Tibial nerve (tissue), 4 donors: ENCODE measurements around the gene NKAIN4. TPM values are rescaled to one million over a fixed set of nuclear protein-coding genes. Genes with fewer than 3 reads are reported as not detected.

Source experiments
- DNase-seq, 2 donors: peaks; one replicate each; pipeline ENCODE4 v3.0.0-alpha.2; 2019; ENCODE audit warnings: low spot score in 2 of 2
- H3K27ac ChIP-seq, 4 donors: fragments of 200-600 bp; sonication (generic) in 3 of 4; one replicate each; pipeline ENCODE4 v1.5.1; 2017 to 2019; ENCODE audit warnings: mild to moderate bottlenecking in 1 of 4
- H3K27me3 ChIP-seq, 2 donors: fragments of 200-600 bp; sonication (generic) in 1 of 2; one replicate each; pipeline versions ENCODE4 v1.5.1 to v1.6.0; 2017 to 2019
- H3K36me3 ChIP-seq, 3 donors: fragments of 200-600 bp; sonication (generic); one replicate each; pipeline ENCODE4 v1.5.1; 2018 to 2019
- H3K4me1 ChIP-seq, 4 donors: fragments of 200-600 bp; sonication (generic) in 3 of 4; one replicate each; pipeline ENCODE4 v1.5.1; 2017 to 2019
- H3K4me3 ChIP-seq, 4 donors: fragments of 200-600 bp; sonication (generic) in 3 of 4; one replicate each; pipeline ENCODE4 v1.5.1; 2017 to 2019; ENCODE audit warnings: mild to moderate bottlenecking in 1 of 4, moderate library complexity in 1 of 4
- H3K9me3 ChIP-seq, 4 donors: fragments of 200-600 bp; sonication (generic) in 3 of 4; one replicate each; pipeline ENCODE4 v1.5.1; 2017 to 2019
- CTCF ChIP-seq, 5 experiments: fragments of 200-600 bp in 3 of 5; fragments of 450-650 bp in 2 of 5; sonication (generic) in 3 of 5; IDR thresholded peaks; one replicate each; pipeline ENCODE4 v1.5.1; 2016 to 2019; ENCODE audit warnings: antibody characterized with exemption in 5 of 5, mild to moderate bottlenecking in 3 of 5, moderate library complexity in 2 of 5
- EP300 ChIP-seq, 2 donors: sonication (generic); formaldehyde crosslinking; IDR thresholded peaks; one replicate each; pipeline ENCODE4 v1.6.1; 2017; ENCODE audit warnings: antibody characterized with exemption in 2 of 2, mild to moderate bottlenecking in 1 of 2
- POLR2A ChIP-seq, 2 donors: fragments of 450-650 bp; IDR thresholded peaks; one replicate each; pipeline ENCODE4 v1.6.1; 2017; ENCODE audit warnings: antibody characterized with exemption in 2 of 2, mild to moderate bottlenecking in 2 of 2, moderate library complexity in 2 of 2
- whole genome bisulfite sequencing, 2 donors: methylation state at CpG; one replicate each; pipeline ENCODE4 v1.1.5; 2018; 5-methylcytosine and 5-hydroxymethylcytosine counted together
- total RNA-seq, 4 donors: library from RNA; depleted of rRNA; stranded (reverse); fragments of >200 nt; gene quantifications; one replicate each; pipeline ENCODE4 v1.1.0, GENCODE V29; 2016

Gene NKAIN4
- total RNA-seq, 4 donors from 2014 or later = 1.2 to 7.2 (median 3.1) TPM

GRCh38 chr20:63285636-63286615, 31.7 kb upstream of the NKAIN4 start:
- Histone ChIP-seq H3K4me1 (peaks cover 0 to 8% (median 0%) of the 10 kb centered on the region in 4 donors), H3K36me3 (peaks cover 0 to 92% (median 4%) of the 10 kb centered on the region in 3 donors), H3K27me3 (no peaks in the 10 kb centered on the region), H3K4me3 (no peak overlapping the region), H3K9me3 (no peaks in the 10 kb centered on the region), H3K27ac (no peak overlapping the region)
- DNase-seq = no peak
- 91 to 92% methylated on average over 23 to 43 of the region's 44 CpGs for WGBS, 2 donors
- TF ChIP-seq EP300 (IDR thresholded peaks at IDR 0.05) = no peak
- TF ChIP-seq CTCF (IDR thresholded peaks at IDR 0.05) = no peak
- no peak for TF ChIP-seq POLR2A (IDR thresholded peaks at IDR 0.05)

- 88 to 91% methylated on average over 13 of the region's 13 CpGs for WGBS, 2 donors
- no peaks in the 10 kb centered on the region for H3K4me1 ChIP-seq
- no peak overlapping the region for H3K4me3 ChIP-seq
- no peaks in the 10 kb centered on the region for H3K9me3 ChIP-seq
- no peaks in the 10 kb centered on the region for H3K27me3 ChIP-seq
- DNase-seq = no peak
- H3K36me3 ChIP-seq = peaks cover 0 to 100% (median 4%) of the 10 kb centered on the region in 3 donors
- no peak overlapping the region for H3K27ac ChIP-seq
- no peak for TF ChIP-seq EP300 (IDR thresholded peaks at IDR 0.05)
- no peak for TF ChIP-seq CTCF (IDR thresholded peaks at IDR 0.05)
- no peak for TF ChIP-seq POLR2A (IDR thresholded peaks at IDR 0.05)
Measured at GRCh38 chr20:63284981-63285524, 30.8 kb upstream of the NKAIN4 start.

- Histone ChIP-seq H3K36me3 (peaks cover 0 to 100% (median 4%) of the 10 kb centered on the region in 3 donors), H3K9me3 (no peaks in the 10 kb centered on the region), H3K4me1 (no peaks in the 10 kb centered on the region), H3K4me3 (no peak overlapping the region), H3K27me3 (no peaks in the 10 kb centered on the region), H3K27ac (no peak overlapping the region)
- no peak for TF ChIP-seq POLR2A (IDR thresholded peaks at IDR 0.05)
- TF ChIP-seq CTCF (IDR thresholded peaks at IDR 0.05) = no peak
- TF ChIP-seq EP300 (IDR thresholded peaks at IDR 0.05) = no peak
- WGBS, 2 donors = 85 to 94% methylated on average over 9 to 16 of the region's 25 CpGs
- DNase-seq = no peak
Measured at GRCh38 chr20:63284544-63284949, 30.3 kb upstream of the NKAIN4 start.

DNA sequence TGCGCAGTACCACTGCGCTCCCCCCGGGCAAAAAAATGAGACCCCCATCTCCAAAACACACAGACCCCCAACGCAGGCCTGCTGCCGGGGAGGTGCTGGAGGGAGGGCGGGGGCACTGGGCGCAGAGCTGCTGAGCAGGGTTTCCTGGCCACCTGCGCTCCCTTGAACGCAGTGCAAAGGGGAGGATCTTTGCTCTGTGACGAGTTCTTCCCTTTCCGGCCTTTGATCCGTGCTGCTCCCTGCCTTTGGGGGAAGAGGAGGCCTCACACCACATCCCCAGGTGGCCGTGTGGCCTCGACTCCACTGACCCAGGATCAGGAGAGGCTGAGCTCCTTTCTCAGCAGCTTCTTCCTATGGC, 29.8 kb upstream of the NKAIN4 start:
- Histone ChIP-seq H3K27ac (no peak overlapping the region), H3K27me3 (no peaks in the 10 kb centered on the region), H3K36me3 (peaks cover 0 to 100% (median 4%) of the 10 kb centered on the region in 3 donors), H3K4me3 (no peak overlapping the region), H3K9me3 (no peaks in the 10 kb centered on the region), H3K4me1 (no peaks in the 10 kb centered on the region)
- no peak for DNase-seq
- TF ChIP-seq EP300 (IDR thresholded peaks at IDR 0.05) = no peak
- WGBS, 2 donors = 82 to 100% methylated on average over 3 to 14 of the region's 14 CpGs

DNA sequence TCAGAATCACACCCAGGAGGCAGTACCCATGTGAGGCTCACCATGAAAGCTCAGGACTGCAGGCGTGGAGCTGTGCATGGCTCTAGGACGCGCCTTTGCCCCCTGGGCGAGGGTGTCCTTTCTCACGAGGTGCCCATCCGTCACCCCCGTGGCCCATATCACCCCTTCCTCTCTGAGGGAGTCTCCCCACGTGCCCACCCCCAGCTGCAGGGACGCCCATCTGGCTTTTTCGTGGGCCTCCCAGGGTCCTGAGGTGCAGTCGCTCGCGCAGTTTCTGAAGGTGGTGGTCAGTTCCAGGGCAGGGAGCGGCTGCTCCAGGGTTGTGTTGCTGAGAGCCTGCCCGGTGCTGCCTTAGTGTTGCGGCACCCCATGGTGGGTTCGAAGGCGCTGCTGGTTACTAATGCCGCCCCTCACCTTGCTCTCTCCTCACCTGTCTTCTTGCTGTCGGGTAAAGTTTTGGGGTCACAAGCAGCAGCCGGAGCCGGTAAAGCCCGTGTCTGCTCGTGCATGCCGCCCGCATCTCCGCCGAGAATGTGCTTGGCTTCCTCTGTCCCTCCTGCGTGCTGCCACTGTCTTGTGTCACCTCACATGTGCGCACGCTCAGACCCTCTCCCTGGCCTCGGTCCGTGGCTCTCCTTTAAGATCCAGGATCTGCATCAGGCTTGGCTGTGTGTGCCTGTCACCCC, 29.3 kb upstream of the NKAIN4 start:
- DNase-seq = no peak
- TF ChIP-seq POLR2A (IDR thresholded peaks at IDR 0.05) = no peak
- no peak for TF ChIP-seq EP300 (IDR thresholded peaks at IDR 0.05)
- no peak for TF ChIP-seq CTCF (IDR thresholded peaks at IDR 0.05)
- no peaks in the 10 kb centered on the region for H3K9me3 ChIP-seq
- no peaks in the 10 kb centered on the region for H3K4me1 ChIP-seq
- peaks cover 0 to 100% (median 4%) of the 10 kb centered on the region in 3 donors for H3K36me3 ChIP-seq
- no peak overlapping the region for H3K4me3 ChIP-seq
- WGBS, 2 donors = 88 to 96% methylated on average over 33 of the region's 33 CpGs
- H3K27me3 ChIP-seq = no peaks in the 10 kb centered on the region
- H3K27ac ChIP-seq = no peak overlapping the region
